GM18519 (cell line): ENCODE results near the gene CTSS.
"Not testable (repeated sequence)": the region's sequence is repeated elsewhere in the genome, so short reads cannot be mapped to it uniquely, and the experiment has no call there.

Experiments used
- ATAC-seq: cut with Tn5 transposase; IDR thresholded peaks from one replicate; pipeline ENCODE4 v1.9.1; 2021; ENCODE audit warnings: mild to moderate bottlenecking, moderate library complexity; ENCODE audit not compliant: unreplicated experiment, low FRiP score

CTSS gene

DNA sequence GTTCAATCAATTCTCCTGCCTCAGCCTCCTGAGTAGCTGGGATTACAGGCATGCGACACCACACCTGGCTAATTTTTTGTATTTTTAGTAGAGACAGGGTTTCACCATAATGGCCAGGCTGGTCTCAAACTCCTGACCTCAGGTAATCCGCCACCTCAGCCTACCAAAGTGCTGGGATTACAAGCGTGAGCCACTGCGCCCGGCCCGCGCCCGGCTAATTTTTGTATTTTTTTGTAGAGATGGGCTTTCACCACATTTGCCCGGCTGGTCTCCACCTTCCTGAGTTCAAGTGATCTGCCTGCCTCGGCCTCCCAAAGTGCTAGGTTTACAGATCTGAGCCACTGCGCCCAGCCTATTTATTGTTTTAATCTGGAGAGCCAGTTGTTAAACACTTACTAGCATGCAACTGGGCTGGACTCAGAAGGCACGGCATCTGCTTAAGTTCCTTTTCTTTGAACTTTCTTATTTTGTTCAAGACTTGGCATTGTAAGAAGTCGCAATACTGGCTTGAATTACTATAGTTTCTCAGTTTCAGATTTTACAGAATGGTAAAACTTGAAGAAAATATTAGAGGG, 10.4 kb upstream of the CTSS start:
- ATAC-seq, result not testable (repeated sequence)

- no peak for ATAC-seq
Measured at GRCh38 chr1:150775276-150775675, 9.7 kb upstream of the CTSS start.

DNA sequence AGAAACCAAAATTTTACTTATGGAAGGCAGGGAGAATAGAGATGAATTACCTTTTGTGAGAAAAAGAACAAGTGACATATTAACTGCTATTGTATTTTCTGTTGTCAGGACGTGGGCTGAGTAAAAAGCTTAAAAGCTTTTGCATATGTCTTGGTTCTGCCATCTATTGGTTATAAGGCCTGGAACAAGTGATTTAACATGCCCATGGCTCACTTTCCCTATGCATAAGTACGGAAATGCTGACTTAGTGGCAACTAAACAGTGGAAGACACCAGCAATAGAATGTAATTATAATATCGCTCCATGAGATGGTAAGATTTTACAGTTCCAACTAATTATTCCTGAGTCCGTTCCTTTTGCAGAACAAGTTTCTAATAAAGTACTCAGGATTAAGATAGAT, 6.7 kb upstream of the CTSS start:
- no peak for ATAC-seq

GRCh38 chr1:150767704-150768103, 2.1 kb upstream of the CTSS start:
- ATAC-seq, result not testable (repeated sequence)

DNA sequence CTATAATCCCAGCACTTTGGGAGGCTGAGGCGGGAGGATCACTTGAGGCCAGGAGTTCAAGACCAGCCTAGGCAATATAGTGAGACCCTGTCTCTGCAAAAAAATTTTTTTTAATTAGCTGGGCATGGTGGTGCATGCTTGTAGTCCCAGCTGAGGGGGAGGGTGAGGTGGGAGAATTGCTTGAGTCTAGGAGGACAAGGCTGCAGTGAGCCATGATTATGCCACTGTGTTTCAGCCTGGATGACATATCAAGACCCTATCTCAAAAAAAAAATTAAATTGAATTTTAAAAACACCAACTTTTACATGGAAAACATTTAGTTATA, 361 bp upstream of the CTSS start:
- not testable (repeated sequence) for ATAC-seq

DNA sequence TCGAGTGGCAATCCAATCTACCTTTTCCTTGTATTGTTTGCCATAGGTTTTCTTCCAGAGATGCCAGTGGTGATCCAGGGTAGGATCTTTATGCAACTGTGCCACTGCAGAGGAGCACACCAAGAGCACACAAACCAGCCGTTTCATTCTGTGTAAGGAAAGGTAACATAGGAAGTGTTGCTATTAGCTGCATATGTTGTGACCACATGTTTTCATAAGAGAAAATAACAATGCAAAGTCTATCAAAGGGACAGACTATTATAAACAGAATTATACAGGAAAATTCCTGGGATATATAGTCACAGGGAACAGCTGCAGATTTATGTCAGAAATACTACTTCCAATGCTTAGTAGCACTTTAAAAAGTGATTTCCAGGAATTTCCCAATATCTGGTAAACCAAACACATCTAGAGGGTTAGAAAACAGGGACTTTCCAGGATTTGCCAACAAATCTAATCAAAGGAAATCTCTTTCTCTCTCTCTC, 919 bp downstream of the CTSS start:
- ATAC-seq, result no peak

DNA sequence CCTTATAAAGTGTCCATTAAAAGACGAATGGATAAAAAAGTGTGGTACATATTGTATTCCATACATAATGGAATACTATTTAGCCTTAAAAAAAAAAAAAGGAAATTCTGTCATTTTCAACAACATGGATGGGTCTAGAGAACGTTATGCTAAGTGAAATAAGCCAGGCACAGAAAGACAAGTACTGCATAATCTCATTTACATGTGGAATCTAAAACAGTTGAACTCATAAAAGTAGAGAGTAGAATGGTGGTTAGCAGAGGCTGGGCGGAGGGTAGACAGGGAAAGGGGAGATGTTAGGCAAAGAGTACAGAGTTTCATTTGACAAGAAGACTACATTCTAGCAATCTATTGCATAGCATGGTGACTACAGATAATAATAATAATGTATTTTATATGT, 2.6 kb downstream of the CTSS start:
- no peak for ATAC-seq

- ATAC-seq, result no peak
Measured at GRCh38 chr1:150762552-150762951, 3.0 kb downstream of the CTSS start.

GRCh38 chr1:150761801-150762200, 3.8 kb downstream of the CTSS start:
- no peak for ATAC-seq

- ATAC-seq, result no peak
Measured at GRCh38 chr1:150760013-150760412, 5.6 kb downstream of the CTSS start.

DNA sequence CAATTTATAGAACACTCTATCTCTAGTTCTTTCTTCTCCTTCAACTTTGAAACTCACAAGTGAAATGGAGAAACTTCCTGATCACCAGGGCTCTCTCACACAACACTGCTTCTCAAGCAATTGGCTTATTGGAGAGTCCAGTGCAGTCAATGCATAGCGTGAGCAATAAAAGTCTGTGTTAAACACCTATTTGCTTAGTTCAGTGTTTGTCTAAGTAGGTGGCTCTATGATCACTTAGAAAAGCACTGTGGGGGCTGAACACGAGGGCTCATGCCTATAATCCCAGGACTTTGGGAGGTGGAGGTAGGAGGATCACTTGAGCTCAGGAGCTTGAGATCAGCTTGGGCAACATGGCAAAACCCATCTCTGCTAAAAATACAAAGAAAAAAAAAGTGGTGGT, 12.2 kb downstream of the CTSS start:
- no peak for ATAC-seq

GRCh38 chr1:150751443-150751842, 14.1 kb downstream of the CTSS start:
- no peak for ATAC-seq

GRCh38 chr1:150749720-150750311, 15.8 kb downstream of the CTSS start:
- no peak for ATAC-seq

DNA sequence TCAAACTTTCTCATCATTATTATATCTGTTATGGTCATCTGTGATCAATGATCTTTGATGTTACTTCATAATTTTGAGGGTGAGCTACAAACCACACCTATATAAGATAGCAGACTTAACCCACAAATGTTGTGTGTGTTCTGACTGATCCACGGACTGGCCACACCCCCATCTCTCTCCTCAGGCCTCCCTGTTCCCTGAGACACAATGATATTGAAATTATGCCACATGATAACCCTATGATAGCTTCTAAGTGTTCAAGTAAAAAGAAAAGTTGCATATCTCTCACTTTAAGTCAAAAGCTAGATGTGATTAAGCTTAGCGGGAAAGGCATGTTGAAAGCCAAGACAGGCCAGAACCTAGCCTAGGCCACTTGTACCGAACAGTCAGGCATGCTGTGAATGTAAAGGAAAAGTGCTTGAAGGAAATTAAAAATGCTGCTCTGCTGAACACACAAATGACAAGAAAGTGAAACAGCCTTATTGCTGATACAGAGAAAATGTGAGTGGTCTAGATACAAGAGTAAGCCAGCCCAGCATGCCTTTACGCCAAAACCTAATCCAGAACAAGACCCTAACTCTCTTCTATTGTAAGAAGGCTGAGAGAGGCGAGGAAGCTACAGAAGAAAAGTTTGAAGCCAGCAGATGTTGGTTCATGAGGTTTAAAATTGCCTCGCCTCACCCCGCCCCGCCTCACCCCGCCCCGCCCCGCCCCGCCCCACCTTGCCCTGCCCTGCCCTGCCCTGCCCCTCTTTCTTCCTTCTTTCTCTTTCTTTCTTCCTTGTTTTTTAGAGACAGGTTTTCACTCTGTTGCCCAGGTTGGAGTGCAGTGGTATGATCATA, 16.5 kb downstream of the CTSS start:
- no peak for ATAC-seq

DNA sequence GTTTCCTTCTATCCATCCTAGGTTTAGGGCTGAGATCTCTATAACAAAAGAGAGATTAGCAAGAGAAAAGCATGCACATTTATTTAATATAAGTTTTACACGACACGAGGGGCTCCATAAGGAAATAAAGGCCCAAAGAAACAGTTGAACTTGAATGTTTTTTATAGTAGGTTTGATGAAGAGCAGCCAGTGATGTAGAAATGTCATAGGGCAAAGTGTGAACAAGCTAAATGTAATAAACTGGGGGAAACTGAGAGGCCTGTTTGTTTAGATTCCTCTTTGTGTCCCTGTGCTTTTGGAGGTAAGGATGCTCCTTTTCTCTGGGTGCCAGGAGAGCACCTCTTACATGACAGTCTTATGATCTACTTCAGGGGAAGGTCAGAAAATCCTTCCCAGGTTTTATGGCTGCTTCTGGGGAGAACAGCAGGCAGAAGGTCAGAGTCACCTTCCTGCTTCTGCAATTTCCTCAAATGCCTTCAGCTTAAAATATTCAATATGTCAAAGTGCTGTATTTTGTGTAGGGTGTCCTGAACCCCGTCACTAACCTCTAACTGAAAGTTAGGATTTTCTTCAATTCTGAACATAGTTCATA, 35.4 kb downstream of the CTSS start:
- no peak for ATAC-seq

GRCh38 chr1:150724336-150724735, 41.2 kb downstream of the CTSS start:
- ATAC-seq, result no peak

DNA sequence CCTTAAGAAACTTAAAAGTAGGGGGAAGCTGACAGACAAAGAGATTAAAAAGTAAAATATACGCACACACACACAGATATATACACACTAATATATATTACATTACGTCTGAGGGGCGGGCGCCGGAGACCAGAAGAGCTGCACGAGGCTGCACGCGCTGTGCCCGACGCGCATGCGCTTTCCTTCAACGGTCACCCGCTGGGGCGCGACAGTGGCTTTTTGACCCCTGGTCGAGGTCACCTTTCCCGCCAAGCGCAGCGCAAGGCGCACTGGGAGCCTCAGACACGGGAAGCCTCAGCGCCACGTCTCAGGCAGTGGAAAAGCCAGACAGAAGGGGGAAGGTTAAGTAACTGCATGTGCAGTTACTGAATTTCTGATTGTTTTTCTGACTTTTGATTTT, 44.9 kb downstream of the CTSS start, which contains the start of gene HORMAD1:
HORMAD1 (minus strand) TSS at position 193 of the 400 bp plus-strand sequence. CDS start 1,390 bp downstream, outside the sequence.
- ATAC-seq, result no peak

DNA sequence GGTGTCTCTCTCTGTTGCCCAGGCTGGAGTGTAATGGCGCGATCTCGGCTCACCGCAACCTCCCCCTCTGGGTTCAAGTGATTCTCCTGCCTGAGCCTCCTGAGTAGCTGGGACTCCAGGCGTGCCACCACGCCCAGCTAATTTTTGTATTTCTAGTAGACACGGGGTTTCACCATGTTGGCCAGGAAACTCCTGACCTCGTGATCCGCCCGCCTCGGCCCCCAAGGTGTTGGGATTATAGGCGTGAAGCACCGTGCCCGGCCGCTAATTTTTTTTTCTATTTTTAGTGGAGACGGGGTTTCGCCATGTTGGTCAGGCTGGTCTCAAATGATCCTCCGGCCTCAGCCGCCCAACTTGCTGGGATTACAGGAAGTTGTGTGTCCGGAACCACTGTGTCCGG, 45.5 kb downstream of the CTSS start:
- ATAC-seq, result no peak

DNA sequence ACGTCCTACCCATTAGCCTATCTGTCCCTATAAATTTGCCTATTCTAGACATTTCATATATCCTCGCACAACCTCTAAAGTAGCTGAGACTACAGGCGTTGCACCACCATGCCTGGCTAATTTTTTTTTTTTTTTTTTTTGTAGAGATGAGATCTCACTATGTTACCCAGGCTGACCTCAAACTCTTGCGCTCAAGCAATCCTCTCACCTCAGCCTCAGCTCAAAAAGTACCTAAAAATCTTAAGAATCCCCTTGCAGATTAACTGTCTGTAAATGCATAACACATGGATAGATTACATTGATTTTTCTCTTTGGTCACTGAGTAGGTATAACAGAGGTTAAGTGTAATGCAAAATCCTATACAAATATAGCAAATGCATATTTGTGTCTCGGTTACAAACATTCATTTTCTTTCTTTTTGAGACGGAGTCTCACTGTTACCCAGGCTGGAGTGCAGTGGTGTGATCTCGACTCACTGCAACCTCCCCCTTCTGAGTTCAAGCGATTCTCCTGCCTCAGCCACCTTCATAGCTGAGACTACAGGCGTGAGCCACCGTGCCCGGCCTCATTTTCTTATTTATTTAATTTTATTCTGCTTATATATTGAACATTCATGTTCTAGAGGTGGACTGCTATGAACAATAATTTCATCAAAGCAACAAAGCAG, 47.2 kb downstream of the CTSS start:
- ATAC-seq, result no peak

DNA sequence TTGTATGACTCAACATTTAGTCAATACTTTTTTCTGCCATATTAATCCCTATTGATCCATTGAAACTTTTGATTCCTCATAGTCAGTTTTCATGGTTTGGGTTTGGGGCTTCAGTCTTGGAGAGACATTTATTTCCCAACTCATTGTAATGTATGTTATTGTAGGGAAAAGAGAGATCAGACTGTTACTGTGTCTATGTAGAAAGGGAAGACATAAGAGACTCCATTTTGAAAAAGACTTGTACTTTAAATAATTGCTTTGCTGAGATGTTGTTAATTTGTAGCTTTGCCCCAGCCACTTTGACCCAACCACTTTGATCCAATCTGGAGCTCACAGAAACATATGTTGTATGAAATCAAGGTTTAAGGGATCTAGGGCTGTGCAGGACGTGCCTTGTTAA, 56.5 kb downstream of the CTSS start:
- ATAC-seq, result not testable (repeated sequence)

DNA sequence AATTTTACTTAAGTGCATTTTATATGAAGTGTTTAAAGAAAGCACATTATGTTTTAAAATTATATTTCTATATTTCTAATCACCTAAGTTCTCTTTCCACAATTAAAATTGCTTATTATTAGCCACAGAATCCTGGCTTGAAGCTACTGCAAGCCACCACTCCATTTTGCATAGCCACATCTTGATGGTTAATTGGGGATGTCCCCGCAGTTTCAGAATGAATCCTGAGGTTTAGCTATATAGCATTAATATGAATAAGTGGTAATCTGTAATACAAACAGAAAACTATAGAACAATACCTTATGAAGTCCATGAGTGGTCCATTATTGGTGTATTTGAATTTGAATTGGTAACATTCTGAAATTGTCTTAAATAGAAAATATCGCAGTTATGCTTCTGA, 57.0 kb downstream of the CTSS start:
- no peak for ATAC-seq
